ENCODE results near the gene PRUNE2. TPM values are rescaled to one million over a fixed set of nuclear protein-coding genes. Genes with fewer than 3 reads are reported as not detected.

PRUNE2 gene
- total RNA-seq, 5 donors from 2014 or later (not counting 1 experiment from before 2014, with no cell fraction given), result 0.20 to 0.76 (median 0.45) TPM

DNA sequence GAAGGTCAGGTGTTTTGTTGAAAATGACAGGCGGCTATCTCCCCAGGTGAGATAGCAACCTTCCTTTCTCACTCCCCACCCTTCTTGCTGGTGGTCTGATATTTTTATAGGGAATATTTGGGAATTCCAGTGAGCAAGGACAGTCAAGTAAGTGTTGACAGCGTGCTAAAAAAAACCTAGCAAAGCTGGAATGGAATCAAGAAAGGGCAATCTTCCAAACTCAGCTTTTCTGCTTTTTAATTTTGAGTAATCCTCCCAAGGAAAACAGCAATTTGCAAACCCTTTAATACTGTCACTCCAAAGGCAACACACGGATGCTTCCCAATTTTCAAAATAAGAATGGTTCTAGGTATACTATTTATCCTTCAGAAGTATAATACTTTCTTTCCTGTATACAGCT, 285.3 kb downstream of the PRUNE2 start:
- ATAC-seq (replicated peaks in 1 of 4), result no peak
- CTCF ChIA-PET, result interaction anchor here in 1 of 2 donors (0.8 kb wide), 1 partner anchor 9 kb away, joined by 3 read pairs; no protein-coding TSS in a partner anchor

DNA sequence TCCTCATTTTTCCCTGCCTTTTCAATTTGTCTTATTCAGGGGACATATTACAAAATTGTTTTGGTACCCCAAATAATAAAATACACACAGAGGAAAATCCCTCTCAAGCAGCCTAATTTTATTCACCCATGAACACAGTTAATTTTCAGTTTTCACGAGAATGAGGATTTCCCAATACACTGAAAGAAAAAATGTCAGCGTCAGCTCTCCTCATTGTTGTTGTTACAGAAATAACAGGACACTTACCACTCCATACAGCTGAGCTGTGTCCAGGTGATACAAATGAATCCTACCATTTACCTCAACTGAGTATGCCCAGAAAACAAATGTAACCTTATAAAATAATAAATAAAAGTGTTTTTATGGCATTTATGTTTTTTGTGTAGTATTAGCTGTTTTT, 286.3 kb downstream of the PRUNE2 start:
- Histone ChIP-seq H3K36me3 (ENCODE audit: control insufficient read depth in 2 of 2, extremely low read depth in 1 of 2, insufficient read depth in 1 of 2, low read length in 1 of 2) (no peaks in the 10 kb centered on the region), H3K27me3 (replicated peaks in 1 of 2; ENCODE audit: control insufficient read depth in 2 of 2, extremely low read depth in 1 of 2, insufficient read depth in 2 of 2, low read length in 1 of 2) (peaks cover 0 to 3% of the 10 kb centered on the region in 2 experiments), H3K9me3 (no peaks in the 10 kb centered on the region), H3K4me1 (ENCODE audit: control insufficient read depth in 1 of 2, extremely low read depth in 1 of 2, insufficient read depth in 2 of 2, low read length in 2 of 2) (peaks cover 0 to 3% of the 10 kb centered on the region in 2 experiments), H3K4me3 (ENCODE audit: control insufficient read depth in 1 of 2, extremely low read depth in 1 of 2, low read length in 1 of 2) (no peak overlapping the region), H3K27ac (ENCODE audit: low read length) (no peak overlapping the region)
- POLR2A ChIA-PET, result no interaction called here
- WGBS (ENCODE audit: insufficient coverage), result no CpG with 5 or more reads among the region's 2 CpGs
- DNase-seq, result no peak
- H3K4me3 Mint-ChIP-seq, result no peak overlapping the region
- CTCF ChIA-PET, result no interaction called here
- no peak for ATAC-seq (replicated peaks in 1 of 4)
- H3K4me1 Mint-ChIP-seq, result peaks cover 9 to 10% (median 9%) of the 10 kb centered on the region in 3 donors
- no peaks in the 10 kb centered on the region for H3K9me3 Mint-ChIP-seq
- no peaks in the 10 kb centered on the region for H3K36me3 Mint-ChIP-seq
- no peak overlapping the region for H3K27ac Mint-ChIP-seq
- peaks cover 11 to 16% of the 10 kb centered on the region in 2 donors for H3K27me3 Mint-ChIP-seq

More for the DNA sequence above, 285.3 kb downstream of the PRUNE2 start:
- H3K27me3 Mint-ChIP-seq, result peaks cover 11 to 18% of the 10 kb centered on the region in 2 donors
- H3K9me3 Mint-ChIP-seq, result no peaks in the 10 kb centered on the region
- Histone ChIP-seq H3K36me3 (ENCODE audit: control insufficient read depth in 2 of 2, extremely low read depth in 1 of 2, insufficient read depth in 1 of 2, low read length in 1 of 2) (no peaks in the 10 kb centered on the region), H3K27me3 (replicated peaks in 1 of 2; ENCODE audit: control insufficient read depth in 2 of 2, extremely low read depth in 1 of 2, insufficient read depth in 2 of 2, low read length in 1 of 2) (peaks cover 0 to 3% of the 10 kb centered on the region in 2 experiments), H3K4me1 (ENCODE audit: control insufficient read depth in 1 of 2, extremely low read depth in 1 of 2, insufficient read depth in 2 of 2, low read length in 2 of 2) (no peaks in the 10 kb centered on the region), H3K9me3 (no peaks in the 10 kb centered on the region), H3K4me3 (ENCODE audit: control insufficient read depth in 1 of 2, extremely low read depth in 1 of 2, low read length in 1 of 2) (no peak overlapping the region), H3K27ac (ENCODE audit: low read length) (no peak overlapping the region)
- H3K4me3 Mint-ChIP-seq, result no peak overlapping the region
- no peak overlapping the region for H3K27ac Mint-ChIP-seq
- H3K36me3 Mint-ChIP-seq, result no peaks in the 10 kb centered on the region
- DNase-seq, result no peak
- POLR2A ChIA-PET, result interaction anchor here in 1 of 2 donors (0.7 kb wide), 1 partner anchor 184 kb away, joined by 3 read pairs; no protein-coding TSS in a partner anchor
- WGBS (ENCODE audit: insufficient coverage), result no CpG with 5 or more reads among the region's 3 CpGs
- H3K4me1 Mint-ChIP-seq, result peaks cover under 1 to 5% (median 1%) of the 10 kb centered on the region in 3 donors

DNA sequence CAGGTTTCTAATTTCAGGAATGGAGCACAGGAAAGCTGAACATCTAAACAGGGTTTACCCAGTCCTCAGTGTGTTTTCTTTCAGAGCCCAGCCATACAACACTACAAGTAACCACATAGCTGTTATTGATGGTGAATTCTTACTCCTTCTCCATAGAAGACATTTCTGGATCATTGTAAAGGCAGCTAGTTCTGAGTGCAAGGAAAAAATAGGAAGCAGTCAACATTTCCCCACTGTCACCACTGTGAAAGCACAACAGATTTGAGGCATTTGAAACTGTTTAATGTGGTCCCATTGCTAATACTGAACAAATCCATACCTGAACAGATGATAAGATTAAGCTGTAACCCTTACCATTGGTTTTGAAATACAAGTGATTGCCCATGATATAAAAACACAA, 286.7 kb downstream of the PRUNE2 start:
- Histone ChIP-seq H3K4me3 (ENCODE audit: control insufficient read depth in 1 of 2, extremely low read depth in 1 of 2, low read length in 1 of 2) (no peak overlapping the region), H3K36me3 (ENCODE audit: control insufficient read depth in 2 of 2, extremely low read depth in 1 of 2, insufficient read depth in 1 of 2, low read length in 1 of 2) (no peaks in the 10 kb centered on the region), H3K27me3 (replicated peaks in 1 of 2; ENCODE audit: control insufficient read depth in 2 of 2, extremely low read depth in 1 of 2, insufficient read depth in 2 of 2, low read length in 1 of 2) (peaks cover 0 to 3% of the 10 kb centered on the region in 2 experiments), H3K27ac (ENCODE audit: low read length) (no peak overlapping the region), H3K9me3 (no peaks in the 10 kb centered on the region), H3K4me1 (ENCODE audit: control insufficient read depth in 1 of 2, extremely low read depth in 1 of 2, insufficient read depth in 2 of 2, low read length in 2 of 2) (peaks cover 0 to 3% of the 10 kb centered on the region in 2 experiments)
- POLR2A ChIA-PET, result no interaction called here
- H3K4me1 Mint-ChIP-seq, result peaks cover 9 to 10% (median 10%) of the 10 kb centered on the region in 3 donors
- CTCF ChIA-PET, result no interaction called here
- no peak for DNase-seq
- no peaks in the 10 kb centered on the region for H3K36me3 Mint-ChIP-seq
- no peak overlapping the region for H3K4me3 Mint-ChIP-seq
- H3K27ac Mint-ChIP-seq, result no peak overlapping the region
- peaks cover 10 to 16% of the 10 kb centered on the region in 2 donors for H3K27me3 Mint-ChIP-seq
- no peak for ATAC-seq (replicated peaks in 1 of 4)
- H3K9me3 Mint-ChIP-seq, result no peaks in the 10 kb centered on the region

DNA sequence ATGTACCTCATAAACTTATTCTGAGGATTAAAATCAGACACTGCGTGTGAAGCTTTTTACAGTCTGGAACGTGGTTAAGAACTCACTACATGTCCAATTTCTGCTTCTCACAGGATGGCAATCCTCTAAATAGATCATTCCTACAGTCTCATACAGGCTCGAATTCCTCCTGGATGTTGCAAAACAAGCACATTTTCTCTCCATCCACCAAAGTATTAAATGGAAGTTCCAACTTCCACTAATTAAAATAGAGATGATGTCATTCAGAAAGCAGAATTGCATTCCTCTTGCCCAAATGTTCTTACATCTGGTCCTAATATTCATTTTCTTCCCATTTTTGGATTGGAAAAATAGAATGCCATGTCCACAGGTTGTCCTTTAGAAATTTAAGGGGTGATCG, 287.2 kb downstream of the PRUNE2 start:
- H3K36me3 ChIP-seq (ENCODE audit: control insufficient read depth in 2 of 2, extremely low read depth in 1 of 2, insufficient read depth in 1 of 2, low read length in 1 of 2), result no peaks in the 10 kb centered on the region
- ATAC-seq (replicated peaks in 1 of 4) (no peak), DNase-seq (no peak)
- ChIA-PET POLR2A (no interaction called here), CTCF (no interaction called here)
- peaks cover 9 to 10% (median 10%) of the 10 kb centered on the region in 3 donors for H3K4me1 Mint-ChIP-seq
- no peaks in the 10 kb centered on the region for H3K9me3 Mint-ChIP-seq
- H3K27me3 Mint-ChIP-seq, result peaks cover 7 to 16% of the 10 kb centered on the region in 2 donors
- H3K27ac ChIP-seq (ENCODE audit: low read length), result no peak overlapping the region
- 93% methylated on average over 2 of the region's 4 CpGs for WGBS (ENCODE audit: insufficient coverage)
- peaks cover 0 to 3% of the 10 kb centered on the region in 2 experiments for H3K4me1 ChIP-seq (ENCODE audit: control insufficient read depth in 1 of 2, extremely low read depth in 1 of 2, insufficient read depth in 2 of 2, low read length in 2 of 2)
- no peaks in the 10 kb centered on the region for H3K36me3 Mint-ChIP-seq
- H3K4me3 Mint-ChIP-seq, result no peak overlapping the region
- no peaks in the 10 kb centered on the region for H3K9me3 ChIP-seq
- H3K4me3 ChIP-seq (ENCODE audit: control insufficient read depth in 1 of 2, extremely low read depth in 1 of 2, low read length in 1 of 2), result no peak overlapping the region
- H3K27ac Mint-ChIP-seq, result no peak overlapping the region
- H3K27me3 ChIP-seq (replicated peaks in 1 of 2; ENCODE audit: control insufficient read depth in 2 of 2, extremely low read depth in 1 of 2, insufficient read depth in 2 of 2, low read length in 1 of 2), result peaks cover 0 to 3% of the 10 kb centered on the region in 2 experiments

DNA sequence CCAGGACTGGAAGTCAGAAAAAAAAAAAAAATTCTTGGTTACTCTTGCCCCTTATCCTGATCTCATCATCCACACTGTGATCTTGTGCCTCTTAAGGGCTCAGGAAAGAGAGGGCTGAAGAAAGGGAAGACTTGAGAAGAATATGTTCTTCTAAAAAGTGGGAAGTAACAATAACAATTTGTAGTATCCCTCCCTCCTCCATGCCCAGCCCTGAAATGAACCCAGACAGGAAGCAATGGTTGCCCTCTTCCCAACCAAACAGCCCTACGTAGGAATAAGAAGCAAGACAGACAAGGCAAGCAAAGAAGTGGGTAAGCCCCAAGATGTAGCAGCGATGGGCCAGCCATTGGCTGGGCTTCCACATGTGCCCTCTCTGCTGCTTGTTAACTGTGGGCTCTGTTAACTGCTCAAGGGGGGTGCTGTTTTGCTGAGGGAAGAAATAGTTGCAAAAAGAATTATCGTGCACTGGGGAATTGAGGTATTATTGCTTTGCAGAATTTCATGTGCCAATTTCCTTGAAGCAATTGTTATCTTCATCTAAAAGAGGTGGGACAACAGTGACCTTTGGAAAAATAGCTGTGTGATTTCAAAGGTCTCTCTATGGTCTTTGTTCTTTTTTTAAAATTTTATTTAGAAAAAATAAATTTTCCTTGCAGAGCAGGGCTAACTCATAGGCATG, 288.3 kb downstream of the PRUNE2 start:
- no peak overlapping the region for H3K4me3 ChIP-seq (ENCODE audit: control insufficient read depth in 1 of 2, extremely low read depth in 1 of 2, low read length in 1 of 2)
- Mint-ChIP-seq H3K27me3 (peaks cover 9 to 16% of the 10 kb centered on the region in 2 donors), H3K36me3 (no peaks in the 10 kb centered on the region), H3K9me3 (no peaks in the 10 kb centered on the region), H3K4me1 (peaks cover 9 to 10% (median 10%) of the 10 kb centered on the region in 3 donors), H3K27ac (no peak overlapping the region), H3K4me3 (no peak overlapping the region)
- DNase-seq (no peak), ATAC-seq (replicated peaks in 1 of 4) (no peak)
- no peak overlapping the region for H3K27ac ChIP-seq (ENCODE audit: low read length)
- POLR2A ChIA-PET, result no interaction called here
- CTCF ChIA-PET, result no interaction called here
- no peaks in the 10 kb centered on the region for H3K36me3 ChIP-seq (ENCODE audit: control insufficient read depth in 2 of 2, extremely low read depth in 1 of 2, insufficient read depth in 1 of 2, low read length in 1 of 2)
- peaks cover 0 to 3% of the 10 kb centered on the region in 2 experiments for H3K27me3 ChIP-seq (replicated peaks in 1 of 2; ENCODE audit: control insufficient read depth in 2 of 2, extremely low read depth in 1 of 2, insufficient read depth in 2 of 2, low read length in 1 of 2)
- H3K4me1 ChIP-seq (ENCODE audit: control insufficient read depth in 1 of 2, extremely low read depth in 1 of 2, insufficient read depth in 2 of 2, low read length in 2 of 2), result peaks cover 0 to 3% of the 10 kb centered on the region in 2 experiments
- WGBS (ENCODE audit: insufficient coverage), result 100% methylated on average over 1 of the region's 3 CpGs
- H3K9me3 ChIP-seq, result no peaks in the 10 kb centered on the region

DNA sequence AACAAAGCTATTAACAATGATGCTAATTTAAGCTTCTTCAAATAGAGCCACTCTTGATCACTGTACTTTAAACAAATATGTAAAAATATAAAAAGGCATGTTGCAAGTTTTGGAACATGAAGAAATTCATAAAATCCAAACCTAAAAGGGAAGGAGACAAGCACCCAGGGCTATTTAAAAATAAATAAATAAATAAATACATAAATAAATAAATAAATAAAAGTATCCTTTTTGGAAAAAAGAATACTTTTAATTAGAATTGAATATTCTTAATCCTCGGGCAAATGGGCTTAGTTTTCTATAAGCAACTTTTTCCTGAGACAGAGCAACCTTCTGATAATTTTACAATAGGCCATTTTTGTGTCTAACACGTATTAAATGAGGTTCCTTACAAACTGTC, 289.1 kb downstream of the PRUNE2 start:
- no peak overlapping the region for H3K27ac ChIP-seq (ENCODE audit: low read length)
- no peaks in the 10 kb centered on the region for H3K9me3 Mint-ChIP-seq
- ChIA-PET POLR2A (no interaction called here), CTCF (no interaction called here)
- peaks cover 0 to 3% of the 10 kb centered on the region in 2 experiments for H3K4me1 ChIP-seq (ENCODE audit: control insufficient read depth in 1 of 2, extremely low read depth in 1 of 2, insufficient read depth in 2 of 2, low read length in 2 of 2)
- H3K4me1 Mint-ChIP-seq, result peaks cover 9 to 10% (median 10%) of the 10 kb centered on the region in 3 donors
- no CpG with 5 or more reads among the region's 2 CpGs for WGBS (ENCODE audit: insufficient coverage)
- DNase-seq (no peak), ATAC-seq (replicated peaks in 1 of 4) (no peak)
- H3K27me3 ChIP-seq (replicated peaks in 1 of 2; ENCODE audit: control insufficient read depth in 2 of 2, extremely low read depth in 1 of 2, insufficient read depth in 2 of 2, low read length in 1 of 2), result peaks cover 0 to 3% of the 10 kb centered on the region in 2 experiments
- H3K27ac Mint-ChIP-seq, result no peak overlapping the region
- H3K9me3 ChIP-seq, result no peaks in the 10 kb centered on the region
- no peaks in the 10 kb centered on the region for H3K36me3 Mint-ChIP-seq
- no peaks in the 10 kb centered on the region for H3K36me3 ChIP-seq (ENCODE audit: control insufficient read depth in 2 of 2, extremely low read depth in 1 of 2, insufficient read depth in 1 of 2, low read length in 1 of 2)
- no peak overlapping the region for H3K4me3 ChIP-seq (ENCODE audit: control insufficient read depth in 1 of 2, extremely low read depth in 1 of 2, low read length in 1 of 2)
- H3K4me3 Mint-ChIP-seq, result no peak overlapping the region
- peaks cover 9 to 20% of the 10 kb centered on the region in 2 donors for H3K27me3 Mint-ChIP-seq

Data from T-cell (primary cell).